AG09319 (cell line): ENCODE results near the gene MAP2K5.

ENCODE experiments used
- DNase-seq: peaks from one replicate; pipeline ENCODE4 v3.0.0-alpha.2; 2010; ENCODE audit warnings: low read depth; ENCODE audit errors: extremely low read depth
- TF ChIP-seq, protein P1 (sequence below): IDR thresholded peaks from 2 replicates; pipeline ENCODE4 v1.5.1; 2011; ENCODE audit warnings: low read depth, mild to moderate bottlenecking, inconsistent platforms, low read length, moderate library complexity

The MAP2K5 gene

DNA sequence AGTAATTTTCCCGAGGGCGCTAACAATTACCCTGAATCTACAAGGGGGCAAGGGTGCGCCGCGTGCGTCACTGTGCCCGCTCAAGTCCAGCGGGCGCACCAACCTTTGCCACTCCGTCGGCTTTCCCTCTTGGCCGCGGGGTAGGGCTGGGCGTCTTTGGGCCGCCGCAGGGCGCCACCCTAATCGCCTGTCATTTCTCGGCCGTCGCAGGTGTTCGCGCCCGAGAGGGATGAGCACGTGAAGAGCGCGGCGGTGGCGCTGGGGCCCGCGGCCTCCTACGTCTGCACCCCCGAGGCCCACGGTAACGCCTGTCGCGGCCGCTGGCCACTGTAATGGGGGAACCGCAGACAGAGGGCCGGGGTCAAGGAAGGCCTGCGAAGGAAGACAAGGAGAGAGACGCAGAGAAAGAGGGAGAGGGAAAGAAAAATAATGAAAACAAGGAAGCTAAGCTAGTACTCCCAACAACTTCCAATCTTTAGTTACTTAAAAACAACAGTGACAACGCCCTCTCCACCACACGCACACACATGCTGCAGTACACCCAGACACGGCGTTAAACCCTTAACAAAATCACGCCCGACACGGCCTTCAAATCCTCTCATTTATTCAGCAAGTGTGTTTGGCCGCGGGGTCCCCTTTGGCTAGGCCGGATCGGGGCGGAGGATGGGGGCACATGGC, 286.6 kb downstream of the MAP2K5 start:
- DNase-seq = no peak
- TF ChIP-seq, protein P1, sequence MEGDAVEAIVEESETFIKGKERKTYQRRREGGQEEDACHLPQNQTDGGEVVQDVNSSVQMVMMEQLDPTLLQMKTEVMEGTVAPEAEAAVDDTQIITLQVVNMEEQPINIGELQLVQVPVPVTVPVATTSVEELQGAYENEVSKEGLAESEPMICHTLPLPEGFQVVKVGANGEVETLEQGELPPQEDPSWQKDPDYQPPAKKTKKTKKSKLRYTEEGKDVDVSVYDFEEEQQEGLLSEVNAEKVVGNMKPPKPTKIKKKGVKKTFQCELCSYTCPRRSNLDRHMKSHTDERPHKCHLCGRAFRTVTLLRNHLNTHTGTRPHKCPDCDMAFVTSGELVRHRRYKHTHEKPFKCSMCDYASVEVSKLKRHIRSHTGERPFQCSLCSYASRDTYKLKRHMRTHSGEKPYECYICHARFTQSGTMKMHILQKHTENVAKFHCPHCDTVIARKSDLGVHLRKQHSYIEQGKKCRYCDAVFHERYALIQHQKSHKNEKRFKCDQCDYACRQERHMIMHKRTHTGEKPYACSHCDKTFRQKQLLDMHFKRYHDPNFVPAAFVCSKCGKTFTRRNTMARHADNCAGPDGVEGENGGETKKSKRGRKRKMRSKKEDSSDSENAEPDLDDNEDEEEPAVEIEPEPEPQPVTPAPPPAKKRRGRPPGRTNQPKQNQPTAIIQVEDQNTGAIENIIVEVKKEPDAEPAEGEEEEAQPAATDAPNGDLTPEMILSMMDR = no peak

DNA sequence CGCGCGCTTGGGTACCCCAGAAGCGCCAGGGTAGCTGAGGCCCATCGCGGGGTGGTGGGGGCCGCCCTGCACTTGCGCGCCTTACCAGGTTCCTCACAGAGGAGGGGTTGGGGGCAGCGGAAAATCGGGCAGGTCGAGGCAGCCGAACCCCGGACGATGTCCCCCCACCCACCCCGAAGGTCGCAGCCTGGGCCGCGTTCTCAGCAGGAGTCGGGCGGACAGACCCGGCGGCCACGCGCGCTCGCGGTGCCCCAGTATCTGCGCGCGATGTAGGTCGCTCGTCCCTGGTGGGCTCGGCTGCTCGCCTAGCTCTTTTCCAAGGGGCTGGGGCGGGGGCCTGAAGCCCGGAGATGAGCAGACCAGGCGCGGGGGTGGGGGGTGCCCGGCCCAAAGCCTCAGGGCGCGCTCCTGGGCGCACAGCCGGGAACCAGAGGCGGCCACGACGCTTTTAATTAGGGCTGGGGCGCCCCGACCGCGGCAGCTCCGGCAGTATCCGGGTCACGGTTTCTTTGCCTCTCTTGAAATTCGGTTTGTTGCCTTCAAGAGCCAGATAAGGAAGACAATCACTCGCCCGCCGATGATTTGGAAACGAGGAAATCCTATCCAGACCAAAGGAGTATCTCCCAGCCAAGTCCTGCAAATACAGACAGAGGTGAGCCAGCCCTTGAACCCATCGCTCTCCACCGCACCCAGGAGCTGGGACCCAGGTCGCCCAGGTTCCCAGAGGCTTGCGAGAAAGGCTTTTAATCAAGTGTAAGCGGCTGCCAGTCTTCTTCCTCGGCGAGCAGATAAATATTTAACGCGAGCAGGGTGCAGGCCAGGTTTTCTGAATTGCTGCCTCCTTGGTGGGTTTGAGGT, 287.4 kb downstream of the MAP2K5 start:
- TF ChIP-seq, protein P1 = no peak
- DNase-seq = no peak

DNA sequence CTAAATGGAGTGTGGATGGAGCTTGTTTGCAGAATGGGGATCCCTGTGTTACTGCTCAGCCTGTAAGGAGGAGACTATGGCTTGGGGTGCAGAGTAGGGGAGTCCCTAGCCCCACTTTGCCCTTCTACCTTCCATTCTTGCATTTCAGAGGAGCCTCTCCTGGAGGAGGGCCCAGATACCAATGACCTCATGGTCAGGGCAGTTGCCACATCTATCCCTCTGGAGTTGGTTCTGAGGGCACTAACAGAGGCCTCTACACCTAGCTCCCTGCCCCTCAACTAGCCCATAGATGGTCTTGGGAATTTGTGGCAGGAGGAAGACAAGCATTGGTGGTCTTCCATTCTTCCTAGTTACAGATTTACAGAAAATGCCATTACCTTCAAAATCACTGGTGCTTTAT, 288.9 kb downstream of the MAP2K5 start:
- DNase-seq = no peak
- TF ChIP-seq, protein P1 = no peak

DNA sequence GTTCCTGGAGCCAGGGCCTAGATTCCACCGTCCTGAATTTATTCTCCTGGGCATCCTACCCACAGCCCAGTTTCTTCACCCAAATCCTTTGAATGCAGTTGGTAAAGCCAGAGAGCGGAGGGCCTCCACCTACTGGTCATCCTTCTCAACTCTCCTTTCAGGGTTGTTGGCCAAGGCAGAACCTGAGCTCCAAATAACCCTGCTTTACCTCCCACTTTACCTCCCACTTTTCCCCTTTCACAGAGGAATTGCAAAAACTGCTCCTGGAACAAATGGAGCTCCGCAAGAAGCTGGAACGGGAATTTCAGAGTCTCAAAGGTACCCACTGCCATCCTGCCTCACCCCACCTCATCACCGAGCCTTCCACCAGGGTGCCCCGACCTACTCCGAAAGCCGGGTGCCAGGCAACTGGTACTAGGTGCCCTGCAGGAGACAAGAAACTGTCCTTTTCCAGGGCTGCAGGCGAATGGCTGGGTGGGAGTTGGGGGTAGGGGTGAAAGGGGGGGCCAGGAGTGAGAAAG, 289.6 kb downstream of the MAP2K5 start:
- DNase-seq = no peak

DNA sequence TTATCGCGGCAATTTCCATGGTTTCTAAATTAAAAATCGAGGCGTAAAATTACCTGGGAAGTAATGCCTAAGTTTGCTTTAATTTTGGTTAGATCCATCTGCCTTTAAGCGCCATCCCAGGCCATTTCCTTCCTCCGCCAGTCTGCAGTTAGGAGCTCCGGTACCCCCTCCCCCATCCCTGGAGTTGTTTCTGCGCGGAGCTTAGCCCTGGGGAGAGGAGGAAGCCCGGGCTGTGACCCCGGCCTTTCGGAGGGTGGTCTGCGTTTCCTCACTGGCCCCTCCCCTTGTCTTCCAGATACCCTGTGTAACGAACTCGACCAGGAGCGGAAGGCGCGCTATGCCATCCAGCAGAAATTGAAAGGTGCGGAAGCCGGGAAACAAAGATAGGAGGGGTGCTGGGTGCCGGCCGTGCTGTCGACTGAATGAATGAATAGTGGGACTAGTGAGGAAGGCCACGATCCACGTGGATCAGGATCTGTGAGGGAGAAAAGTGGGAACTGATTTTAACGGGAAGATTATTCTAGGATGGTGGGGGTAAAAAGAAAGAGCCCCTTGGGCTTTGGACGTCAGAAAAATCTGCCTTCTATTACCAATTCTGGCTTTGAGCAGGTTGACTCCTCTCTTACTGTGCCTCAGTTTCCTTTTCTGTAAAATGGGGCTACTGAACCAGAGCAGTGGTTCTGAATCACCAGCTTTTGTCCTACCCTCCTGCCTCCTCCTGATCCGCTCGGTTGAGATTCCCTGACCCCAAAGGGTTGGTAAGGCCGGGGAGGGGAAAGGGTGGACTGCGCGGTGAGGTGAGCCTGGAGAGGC, 290.6 kb downstream of the MAP2K5 start:
- DNase-seq = no peak
- TF ChIP-seq, protein P1 = no peak

More for the DNA sequence above, 289.6 kb downstream of the MAP2K5 start:
- TF ChIP-seq, protein P1 = peak; percentile 30

DNA sequence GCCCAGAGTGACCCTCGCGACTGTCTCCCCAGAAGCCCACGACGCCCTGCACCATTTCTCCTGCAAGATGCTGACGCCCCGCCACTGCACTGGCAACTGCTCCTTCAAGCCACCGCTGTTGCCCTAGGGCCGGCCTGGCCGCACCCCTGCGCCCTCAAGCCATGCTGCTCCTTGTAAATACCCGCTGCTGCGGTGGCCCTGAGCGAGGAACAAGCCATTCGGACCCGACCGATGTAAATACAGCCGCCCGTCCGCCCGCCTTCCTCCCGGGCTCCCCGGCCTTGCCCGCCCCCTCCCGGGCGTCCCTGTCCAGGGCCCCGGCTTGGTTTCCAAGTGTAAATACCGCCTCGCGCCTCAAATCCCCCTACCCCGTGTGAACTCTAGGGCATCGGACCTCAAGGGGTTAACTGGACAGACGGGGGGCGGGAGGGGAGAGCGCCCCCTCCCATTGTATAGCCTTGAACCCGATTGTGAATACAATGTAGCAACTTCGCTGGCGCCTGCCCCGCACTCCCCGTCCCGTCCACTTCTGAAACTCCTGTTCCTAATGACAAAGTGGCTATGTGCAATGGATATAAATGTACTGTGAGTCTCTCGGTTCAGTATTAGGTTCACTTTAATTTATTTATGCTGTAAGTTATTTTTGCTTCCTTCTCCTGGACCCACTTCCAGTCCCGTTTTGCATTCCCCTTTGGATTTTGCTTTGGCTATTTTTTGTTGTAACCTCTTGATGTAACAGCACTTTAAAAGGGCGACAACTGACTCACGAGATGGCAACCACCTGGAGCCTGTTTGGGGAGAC, 291.4 kb downstream of the MAP2K5 start:
- TF ChIP-seq, protein P1 = peak; percentile 50
- DNase-seq = no peak
